GM23248 (cell line): ENCODE data around the gene UIMC1. TPM values are rescaled to one million over a fixed set of nuclear protein-coding genes. Genes with fewer than 3 reads are reported as not detected.
"Not testable (repeated sequence)": the region's sequence is repeated elsewhere in the genome, so short reads cannot be mapped to it uniquely, and the experiment has no call there.

Experiments used
- DNase-seq: peaks from one replicate; pipeline ENCODE4 v3.0.0-alpha.2; 2015
- H2AFZ ChIP-seq: fragments of 200-600 bp; sonication (generic); 2 replicates; pipeline ENCODE4 v1.6.1; 2016; ENCODE audit warnings: antibody characterized with exemption
- H3F3A ChIP-seq: fragments of 200-600 bp; sonication (generic); 2 replicates; pipeline ENCODE4 v1.6.1; 2016; ENCODE audit warnings: mild to moderate bottlenecking, antibody characterized with exemption, mixed run types; ENCODE audit not compliant: insufficient read depth
- H3K27ac ChIP-seq: fragments of 200-600 bp; sonication (generic); 2 replicates; pipeline ENCODE4 v1.5.1; 2016; ENCODE audit warnings: mild to moderate bottlenecking
- H3K27me3 ChIP-seq: fragments of 200-600 bp; sonication (generic); replicated peaks from 2 replicates; pipeline ENCODE4 v1.6.1; 2016; ENCODE audit warnings: mild to moderate bottlenecking; ENCODE audit not compliant: insufficient read depth
- H3K36me3 ChIP-seq: fragments of 200-600 bp; sonication (generic); 2 replicates; pipeline ENCODE4 v1.6.1; 2016; ENCODE audit warnings: low read depth, mild to moderate bottlenecking
- H3K4me1 ChIP-seq: fragments of 200-600 bp; sonication (generic); 2 replicates; pipeline ENCODE4 v1.6.1; 2016; ENCODE audit warnings: mild to moderate bottlenecking; ENCODE audit not compliant: insufficient read depth
- H3K4me2 ChIP-seq: fragments of 200-600 bp; sonication (generic); one replicate; pipeline ENCODE4 v1.6.1; 2016; ENCODE audit warnings: mild to moderate bottlenecking; ENCODE audit not compliant: unreplicated experiment
- H3K4me3 ChIP-seq: fragments of 200-600 bp; sonication (generic); 2 replicates; pipeline ENCODE4 v1.5.1; 2016; ENCODE audit warnings: mild to moderate bottlenecking
- H3K79me2 ChIP-seq: fragments of 200-600 bp; sonication (generic); 2 replicates; pipeline ENCODE4 v1.6.1; 2016; ENCODE audit warnings: mild to moderate bottlenecking; ENCODE audit not compliant: insufficient read depth
- H3K9ac ChIP-seq: fragments of 200-600 bp; sonication (generic); 2 replicates; pipeline ENCODE4 v1.6.1; 2016; ENCODE audit warnings: mild to moderate bottlenecking
- H3K9me2 ChIP-seq: fragments of 200-600 bp; sonication (generic); 2 replicates; pipeline ENCODE4 v1.6.1; 2016; ENCODE audit warnings: mixed run types, mild to moderate bottlenecking, moderate library complexity; ENCODE audit not compliant: insufficient read depth
- H3K9me3 ChIP-seq: fragments of 200-600 bp; sonication (generic); one replicate; pipeline ENCODE4 v1.6.1; 2017; ENCODE audit warnings: low read depth
- H4K20me1 ChIP-seq: fragments of 200-600 bp; sonication (generic); 2 replicates; pipeline ENCODE4 v1.6.0; 2016; ENCODE audit not compliant: insufficient read depth
- EZH2 ChIP-seq: fragments of 200-600 bp; sonication (generic); IDR thresholded peaks from 2 replicates; pipeline ENCODE4 v1.6.1; 2018; ENCODE audit warnings: antibody characterized with exemption, mild to moderate bottlenecking; ENCODE audit not compliant: insufficient read depth, poor library complexity, severe bottlenecking
- EZH2phosphoT487 ChIP-seq: fragments of 200-600 bp; sonication (generic); IDR thresholded peaks from 2 replicates; pipeline ENCODE4 v1.6.1; 2018; ENCODE audit warnings: antibody characterized with exemption, moderate library complexity, mild to moderate bottlenecking, low read depth; ENCODE audit not compliant: insufficient read depth
- WGBS, 2 experiments: methylation state at CpG; one replicate each; pipeline ENCODE4 v1.1.6; 2015 to 2017; ENCODE audit warnings: low lambda C conversion rate in 2 of 2, low coverage in 1 of 2; ENCODE audit errors: missing lambda C conversion rate in 2 of 2; 5-methylcytosine and 5-hydroxymethylcytosine counted together
- in situ Hi-C: fragments of 300-500 bp; cut with MboI; formaldehyde crosslinking; loops from 2 replicates; pipeline ENCODE4 v1.15.0; 2020
- polyA plus RNA-seq: library from polyadenylated mRNA; unstranded; fragments of >200 nt; fragmentation: Nextera tagmentation; extraction: Ambion mirVana; gene quantifications from 2 replicates; pipeline ENCODE4 v1.2.1, GENCODE V29; 2016
- total RNA-seq: library from RNA; depleted of rRNA; stranded (reverse); fragments of >200 nt; shearing (Covaris generic); gene quantifications from 2 replicates; pipeline ENCODE4 v1.2.3, GENCODE V29; 2014; rRNA removed

UIMC1 gene
- total RNA-seq (13.9 and 27.6 TPM in 2 replicates), polyA plus RNA-seq (17.5 and 18.4 TPM in 2 replicates)

- Histone ChIP-seq H3K27ac (peak within 1 kb of the TSS; percentile 83), H2AFZ (peak within 1 kb of the TSS; percentile 90), H3K9me3 (no peaks in the 10 kb centered on the region), H3K27me3 (no peaks in the 10 kb centered on the region), H3K4me2 (peak within 1 kb of the TSS; percentile 85), H3K9me2 (no peaks in the 10 kb centered on the region), H3K79me2 (peaks cover 43% of the 10 kb centered on the region), H3K36me3 (no peaks in the 10 kb centered on the region), H3K4me1 (peaks cover 14% of the 10 kb centered on the region), H4K20me1 (peaks cover 4% of the 10 kb centered on the region; the same call in 1 of the 2 replicates), H3K4me3 (peak within 1 kb of the TSS; percentile 83), H3K9ac (peak within 1 kb of the TSS; percentile 91), H3F3A (peaks cover 5% of the 10 kb centered on the region; the same call in 1 of the 2 replicates)
- WGBS, 2 experiments: 1% methylated on average over 31 to 70 of the region's 83 CpGs
- TF ChIP-seq EZH2 (no peak), EZH2phosphoT487 (no peak)
- in situ Hi-C loops: no loop called here
- DNase-seq: peak; percentile 94
Observed at GRCh38 chr5:177006265-177006972, at the start of gene UIMC1. Gene UIMC1 (minus strand): TSS chr5:177006779. CDS start chr5:176982615, 24,164 bp downstream.

- no peaks in the 10 kb centered on the region for H3K27me3 ChIP-seq
- no peaks in the 10 kb centered on the region for H3K4me1 ChIP-seq
- no peaks in the 10 kb centered on the region for H4K20me1 ChIP-seq
- no peak overlapping the region for H3K27ac ChIP-seq
- no peak overlapping the region for H3K9ac ChIP-seq
- H3K9me3 ChIP-seq: no peaks in the 10 kb centered on the region
- no peaks in the 10 kb centered on the region for H3F3A ChIP-seq
- no peak overlapping the region for H3K4me2 ChIP-seq
- H2AFZ ChIP-seq: no peak overlapping the region
- in situ Hi-C loops: no loop called here
- no peak for TF ChIP-seq EZH2
- no peak for TF ChIP-seq EZH2phosphoT487
- no peak overlapping the region for H3K4me3 ChIP-seq
- no peaks in the 10 kb centered on the region for H3K9me2 ChIP-seq
- H3K36me3 ChIP-seq: peaks cover 22% of the 10 kb centered on the region
- H3K79me2 ChIP-seq: no peaks in the 10 kb centered on the region
- no peak for DNase-seq
- WGBS, 2 experiments: 94 to 95% methylated on average over 5 of the region's 5 CpGs
Observed at GRCh38 chr5:177049285-177049684, 42.7 kb upstream of the UIMC1 start.

GRCh38 chr5:177048531-177048930, 42.0 kb upstream of the UIMC1 start:
- H4K20me1 ChIP-seq, H3F3A ChIP-seq, H2AFZ ChIP-seq, H3K4me3 ChIP-seq, H3K27me3 ChIP-seq, H3K4me1 ChIP-seq, in situ Hi-C loops, DNase-seq, H3K9me3 ChIP-seq, H3K9me2 ChIP-seq, H3K4me2 ChIP-seq, H3K27ac ChIP-seq, H3K79me2 ChIP-seq, H3K9ac ChIP-seq: not testable (repeated sequence)
- peaks cover 22% of the 10 kb centered on the region for H3K36me3 ChIP-seq
- 94 to 99% methylated on average over 7 of the region's 7 CpGs for WGBS, 2 experiments

- no peak for TF ChIP-seq EZH2phosphoT487
- no peak for TF ChIP-seq EZH2
- H3K9me2 ChIP-seq: no peaks in the 10 kb centered on the region
- no peak for DNase-seq
Observed at GRCh38 chr5:177045631-177046030, 39.1 kb upstream of the UIMC1 start.

More at GRCh38 chr5:177045631-177046030, 39.1 kb upstream of the UIMC1 start:
- H3K79me2 ChIP-seq: no peaks in the 10 kb centered on the region
- H3K27me3 ChIP-seq: no peaks in the 10 kb centered on the region
- H3K9ac ChIP-seq: no peak overlapping the region
- no peak overlapping the region for H3K4me3 ChIP-seq
- no peaks in the 10 kb centered on the region for H3K9me3 ChIP-seq
- peaks cover 30% of the 10 kb centered on the region; the same call in 1 of the 2 replicates for H3K36me3 ChIP-seq
- no peak overlapping the region for H3K4me2 ChIP-seq
- 86 to 89% methylated on average over 4 of the region's 4 CpGs for WGBS, 2 experiments
- H4K20me1 ChIP-seq: peaks cover 3% of the 10 kb centered on the region; the same call in 1 of the 2 replicates
- in situ Hi-C loops: no loop called here
- H3F3A ChIP-seq: peaks cover 18% of the 10 kb centered on the region
- no peak overlapping the region for H3K27ac ChIP-seq
- no peak overlapping the region for H2AFZ ChIP-seq
- peaks cover 14% of the 10 kb centered on the region for H3K4me1 ChIP-seq
